Adrenal gland (tissue), 12 donors: ENCODE results near the gene MYO7A. TPM values are rescaled to one million over a fixed set of nuclear protein-coding genes. Genes with fewer than 3 reads are reported as not detected.

Experiments
- DNase-seq, 7 donors: peaks; one replicate each; pipeline ENCODE4 v3.0.0-alpha.2; 2019 to 2020
- H3K27ac ChIP-seq, 5 donors: fragments of 200-600 bp; sonication (generic) in 4 of 5; 1 replicate in 3 of 5; 2 replicates in 2 of 5; pipeline versions ENCODE4 v1.5.1 to v1.8.0; 2016 to 2020; ENCODE audit warnings: mild to moderate bottlenecking in 1 of 5
- H3K27me3 ChIP-seq: fragments of 200-600 bp; 2 replicates; pipeline ENCODE4 v1.8.0; 2021
- H3K36me3 ChIP-seq, 2 donors: fragments of 200-600 bp; replicated peaks in 1 of 2; 1 replicate in 1 of 2; 2 replicates in 1 of 2; pipeline versions ENCODE4 v1.5.1 to v1.8.0; 2018 to 2022
- H3K4me1 ChIP-seq, 2 donors: fragments of 200-600 bp; replicated peaks in 1 of 2; 1 replicate in 1 of 2; 2 replicates in 1 of 2; pipeline versions ENCODE4 v1.5.1 to v1.8.0; 2018 to 2021
- H3K4me3 ChIP-seq, 4 donors: fragments of 200-600 bp; sonication (generic) in 3 of 4; one replicate each; pipeline ENCODE4 v1.5.1; 2016 to 2018
- H3K9me3 ChIP-seq, 3 donors: fragments of 200-600 bp; sonication (generic) in 1 of 3; replicated peaks in 1 of 3; 1 replicate in 2 of 3; 2 replicates in 1 of 3; pipeline versions ENCODE4 v1.5.1 to v1.8.0; 2016 to 2021
- POLR2A ChIP-seq, 2 donors: fragments of 450-650 bp; IDR thresholded peaks; one replicate each; pipeline ENCODE4 v1.6.1; 2017; ENCODE audit warnings: antibody characterized with exemption in 2 of 2, mild to moderate bottlenecking in 2 of 2, moderate library complexity in 1 of 2
- WGBS, 4 donors: extraction: QIAGEN DNeasy Blood & Tissue Kit in 2 of 4; methylation state at CpG; one replicate each; pipeline versions ENCODE4 v1.1.5 to v1.1.7; 2013 to 2017; 5-methylcytosine and 5-hydroxymethylcytosine counted together
- intact Hi-C, 2 donors: fragments of 100-400 bp; cut with DNase I; formaldehyde crosslinking; loops; one replicate each; pipeline versions ENCODE4 v1.14.1 to v1.15.0; 2022 to 2023
- polyA plus RNA-seq, 3 donors: library from polyadenylated mRNA; stranded (reverse); fragments of 200-250 nt in 2 of 3; fragments of 350-450 nt in 1 of 3; fragmentation: Illumina TruSeq in 1 of 3; extraction: RNeasy Lipid Tissue Mini Kit (QIAGEN cat#74804) in 1 of 3; gene quantifications; one replicate each; pipeline ENCODE4 v1.2.3, GENCODE V29; 2013 to 2014
- total RNA-seq, 9 donors: library from RNA; depleted of rRNA in 4 of 9; stranded (reverse); fragments of >200 nt in 4 of 9; fragments of 120-200 nt in 1 of 9; fragmentation: NEBNext Ultra II Directional in 1 of 9; extraction: Animal tissue kit (Norgen Biotek cat#: 25700) in 1 of 9; gene quantifications; one replicate each; pipeline versions ENCODE4 v1.1.0 to v1.2.4, GENCODE V29; 2013 to 2023
- TF ChIP-seq, protein P1 (sequence below), 6 experiments: fragments of 450-650 bp in 4 of 6; fragments of 200-600 bp in 2 of 6; sonication (generic) in 1 of 6; IDR thresholded peaks; 1 replicate in 5 of 6; 2 replicates in 1 of 6; pipeline versions ENCODE4 v1.5.1 to v1.8.0; 2016 to 2021; ENCODE audit warnings: antibody characterized with exemption in 6 of 6, mild to moderate bottlenecking in 2 of 6, moderate library complexity in 1 of 6
- donor health status: healthy with polysubstance abuse.
- donor health status: Bipolar disorder and iron deficiency.
- donor health status: DM: yes; HTN: yes; CAD: no.
- donor health status: DM: no; HTN: no; CAD: no.
- donor health status: DM: no; HTN: no; CAD: no.
- donor health status: DM: yes; HTN: yes; CAD: no.

Gene MYO7A
- total and polyA plus RNA-seq, 12 donors: 5.5 to 175 (median 91.6) TPM

DNA sequence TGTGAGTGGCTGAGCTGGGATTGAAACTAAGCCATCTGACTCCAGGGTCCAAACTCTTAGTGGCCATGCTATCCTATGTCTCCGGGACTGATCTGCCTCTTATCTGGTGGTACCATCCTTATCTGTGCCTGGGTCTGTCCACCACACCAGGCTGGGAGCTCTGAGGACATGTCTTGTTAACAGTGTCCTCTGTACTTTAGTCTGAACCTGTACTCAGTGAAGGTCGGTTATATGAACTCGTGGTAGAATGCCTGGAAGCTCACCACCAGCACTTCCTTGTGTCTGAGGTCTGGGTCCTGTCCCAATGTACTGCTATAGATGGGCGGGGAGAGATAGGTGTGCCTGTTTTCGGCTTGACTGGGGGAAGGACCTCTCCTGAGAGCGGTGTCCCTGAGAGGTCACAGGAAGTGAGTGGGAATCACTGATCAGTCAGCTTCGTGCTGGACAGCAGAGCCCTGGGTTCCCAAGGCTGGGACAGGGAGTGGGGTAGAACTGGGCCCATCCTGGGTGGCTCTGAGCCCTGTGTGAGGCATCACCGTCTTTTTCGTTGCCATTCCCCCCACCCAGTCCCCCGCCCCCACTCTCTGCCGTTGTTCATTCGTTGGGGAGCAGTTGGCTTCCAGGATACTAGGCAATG is 8.9 kb downstream of the MYO7A start:
- no peaks in the 10 kb centered on the region for H3K36me3 ChIP-seq
- 52 to 68% (median 59%) methylated on average over 8 to 12 of the region's 12 CpGs for WGBS, 4 donors

GRCh38 chr11:77137421-77137820 is 9.4 kb downstream of the MYO7A start:
- H3K9me3 ChIP-seq: no peaks in the 10 kb centered on the region
- H3K36me3 ChIP-seq: no peaks in the 10 kb centered on the region
- 50 to 71% (median 55%) methylated on average over 7 to 11 of the region's 11 CpGs for WGBS, 4 donors
- peak overlapping the region in 4 of 5 donors; percentile 1 to 72 (median 54) for H3K27ac ChIP-seq
- intact Hi-C loops: no loop called here
- no peak for DNase-seq
- H3K4me3 ChIP-seq: no peak overlapping the region
- H3K27me3 ChIP-seq: no peaks in the 10 kb centered on the region
- TF ChIP-seq, protein P1, sequence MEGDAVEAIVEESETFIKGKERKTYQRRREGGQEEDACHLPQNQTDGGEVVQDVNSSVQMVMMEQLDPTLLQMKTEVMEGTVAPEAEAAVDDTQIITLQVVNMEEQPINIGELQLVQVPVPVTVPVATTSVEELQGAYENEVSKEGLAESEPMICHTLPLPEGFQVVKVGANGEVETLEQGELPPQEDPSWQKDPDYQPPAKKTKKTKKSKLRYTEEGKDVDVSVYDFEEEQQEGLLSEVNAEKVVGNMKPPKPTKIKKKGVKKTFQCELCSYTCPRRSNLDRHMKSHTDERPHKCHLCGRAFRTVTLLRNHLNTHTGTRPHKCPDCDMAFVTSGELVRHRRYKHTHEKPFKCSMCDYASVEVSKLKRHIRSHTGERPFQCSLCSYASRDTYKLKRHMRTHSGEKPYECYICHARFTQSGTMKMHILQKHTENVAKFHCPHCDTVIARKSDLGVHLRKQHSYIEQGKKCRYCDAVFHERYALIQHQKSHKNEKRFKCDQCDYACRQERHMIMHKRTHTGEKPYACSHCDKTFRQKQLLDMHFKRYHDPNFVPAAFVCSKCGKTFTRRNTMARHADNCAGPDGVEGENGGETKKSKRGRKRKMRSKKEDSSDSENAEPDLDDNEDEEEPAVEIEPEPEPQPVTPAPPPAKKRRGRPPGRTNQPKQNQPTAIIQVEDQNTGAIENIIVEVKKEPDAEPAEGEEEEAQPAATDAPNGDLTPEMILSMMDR (IDR thresholded peaks at IDR 0.05): no peak
- TF ChIP-seq POLR2A (IDR thresholded peaks at IDR 0.05): no peak
- peaks cover 24 to 72% of the 10 kb centered on the region in 2 donors for H3K4me1 ChIP-seq

More for the DNA sequence above, 8.9 kb downstream of the MYO7A start:
- H3K4me1 ChIP-seq: peaks cover 25 to 77% of the 10 kb centered on the region in 2 donors
- no peaks in the 10 kb centered on the region for H3K27me3 ChIP-seq
- peak overlapping the region in 4 of 5 donors; percentile 1 to 72 (median 54) for H3K27ac ChIP-seq
- DNase-seq: peak in 2 of 7 donors; percentile 47 to 52
- H3K4me3 ChIP-seq: no peak overlapping the region
- intact Hi-C loops: no loop called here
- H3K9me3 ChIP-seq: no peaks in the 10 kb centered on the region
- TF ChIP-seq, protein P1 (IDR thresholded peaks at IDR 0.05): no peak
- TF ChIP-seq POLR2A (IDR thresholded peaks at IDR 0.05): peak in 1 of 2 donors; percentile 41

DNA sequence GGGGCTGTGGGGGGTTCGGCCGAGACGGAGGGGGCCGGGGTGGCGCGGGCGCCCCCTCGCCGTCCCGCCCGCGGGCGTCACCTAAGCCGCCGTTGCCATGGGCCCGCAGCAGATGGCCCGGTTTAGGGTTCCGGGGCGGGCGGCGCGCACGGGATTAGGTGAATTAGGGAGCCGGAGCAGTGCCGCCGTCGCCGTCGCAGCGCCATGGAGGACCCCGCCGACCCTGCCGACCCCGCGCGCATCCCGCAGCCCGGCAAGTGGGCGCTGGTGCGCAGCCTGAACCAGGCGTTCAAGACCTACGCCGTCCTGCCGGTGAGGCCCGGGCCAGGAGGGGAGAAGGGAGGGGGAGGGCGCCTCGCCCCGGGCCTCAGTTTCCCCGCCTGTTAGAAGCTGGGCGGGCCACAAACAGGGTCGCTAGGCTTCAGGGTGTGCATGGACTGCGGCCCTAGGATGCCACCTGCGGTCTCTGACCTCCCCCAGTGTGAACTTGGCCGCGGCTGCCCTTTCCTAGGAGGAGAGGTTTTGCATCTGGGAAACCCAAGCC is 10.1 kb downstream of the MYO7A start:
- no peak overlapping the region for H3K27ac ChIP-seq
- DNase-seq: no peak
- TF ChIP-seq POLR2A (IDR thresholded peaks at IDR 0.05): no peak
- TF ChIP-seq, protein P1 (IDR thresholded peaks at IDR 0.05): no peak
- H3K9me3 ChIP-seq: no peaks in the 10 kb centered on the region
- intact Hi-C loops: no loop called here
- H3K27me3 ChIP-seq: no peaks in the 10 kb centered on the region
- 49 to 53% (median 50%) methylated on average over 5 to 55 of the region's 55 CpGs for WGBS, 4 donors
- H3K36me3 ChIP-seq: no peaks in the 10 kb centered on the region
- no peak overlapping the region for H3K4me3 ChIP-seq
- H3K4me1 ChIP-seq: peaks cover 24 to 65% of the 10 kb centered on the region in 2 donors

DNA sequence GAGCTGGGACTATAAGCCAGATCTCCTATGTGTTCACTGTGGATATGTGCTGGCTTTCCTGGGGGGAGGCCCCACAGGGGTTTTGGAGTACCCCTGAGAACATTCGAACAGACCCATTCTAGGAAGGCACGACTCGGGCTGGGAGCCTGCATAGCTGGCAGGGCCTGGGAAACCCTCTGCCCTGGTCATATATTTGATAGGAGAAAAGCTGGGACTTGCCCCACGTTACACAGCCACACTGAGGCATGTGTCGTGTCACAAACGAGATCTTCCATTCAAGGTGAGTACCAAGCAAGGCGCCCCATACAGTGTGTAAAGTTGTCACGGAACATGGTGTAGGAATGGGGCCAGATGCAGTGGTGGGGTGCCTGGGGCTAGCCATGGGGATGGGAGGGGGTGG is 11.2 kb downstream of the MYO7A start:
- no peaks in the 10 kb centered on the region for H3K9me3 ChIP-seq
- TF ChIP-seq, protein P1 (IDR thresholded peaks at IDR 0.05): no peak
- H3K36me3 ChIP-seq: no peaks in the 10 kb centered on the region
- peaks cover 24 to 60% of the 10 kb centered on the region in 2 donors for H3K4me1 ChIP-seq
- intact Hi-C loops: no loop called here
- no peak overlapping the region for H3K4me3 ChIP-seq
- no peak for DNase-seq
- WGBS, 4 donors: 87 to 93% (median 91%) methylated on average over 6 to 8 of the region's 8 CpGs
- H3K27me3 ChIP-seq: no peaks in the 10 kb centered on the region
- peak overlapping the region in 4 of 5 donors; percentile 21 to 86 (median 82) for H3K27ac ChIP-seq
